ENCODE measurements around the gene KIAA1217.

DNA sequence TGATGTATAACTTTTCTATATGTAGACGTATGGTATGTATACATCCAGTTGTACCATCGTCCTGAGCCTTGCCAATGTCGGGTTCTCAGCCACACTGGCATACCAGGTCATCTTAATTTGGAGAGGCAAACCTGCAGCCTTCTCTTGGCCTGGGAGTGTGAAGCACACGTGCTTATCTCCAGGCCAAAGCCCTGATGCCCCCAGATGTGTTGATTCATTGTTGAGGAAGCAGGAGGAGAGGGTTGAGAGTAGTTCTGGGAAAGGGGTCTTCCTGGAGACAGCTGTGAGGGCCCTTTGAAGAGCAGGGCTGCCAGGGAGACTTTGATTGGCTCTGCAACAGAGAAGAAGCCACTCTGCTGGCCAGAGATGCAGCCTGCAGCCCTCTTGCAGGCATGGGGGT is 359.1 kb downstream of the KIAA1217 start:
- TF ChIP-seq, protein P1, sequence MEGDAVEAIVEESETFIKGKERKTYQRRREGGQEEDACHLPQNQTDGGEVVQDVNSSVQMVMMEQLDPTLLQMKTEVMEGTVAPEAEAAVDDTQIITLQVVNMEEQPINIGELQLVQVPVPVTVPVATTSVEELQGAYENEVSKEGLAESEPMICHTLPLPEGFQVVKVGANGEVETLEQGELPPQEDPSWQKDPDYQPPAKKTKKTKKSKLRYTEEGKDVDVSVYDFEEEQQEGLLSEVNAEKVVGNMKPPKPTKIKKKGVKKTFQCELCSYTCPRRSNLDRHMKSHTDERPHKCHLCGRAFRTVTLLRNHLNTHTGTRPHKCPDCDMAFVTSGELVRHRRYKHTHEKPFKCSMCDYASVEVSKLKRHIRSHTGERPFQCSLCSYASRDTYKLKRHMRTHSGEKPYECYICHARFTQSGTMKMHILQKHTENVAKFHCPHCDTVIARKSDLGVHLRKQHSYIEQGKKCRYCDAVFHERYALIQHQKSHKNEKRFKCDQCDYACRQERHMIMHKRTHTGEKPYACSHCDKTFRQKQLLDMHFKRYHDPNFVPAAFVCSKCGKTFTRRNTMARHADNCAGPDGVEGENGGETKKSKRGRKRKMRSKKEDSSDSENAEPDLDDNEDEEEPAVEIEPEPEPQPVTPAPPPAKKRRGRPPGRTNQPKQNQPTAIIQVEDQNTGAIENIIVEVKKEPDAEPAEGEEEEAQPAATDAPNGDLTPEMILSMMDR (IDR thresholded peaks at IDR 0.05) = no peak
- no peak for TF ChIP-seq POLR2A (IDR thresholded peaks at IDR 0.05)

Measured in adrenal gland (tissue), 5 donors.